Vagina (tissue), 2 donors: ENCODE measurements around the gene USH2A. TPM values are rescaled to one million over a fixed set of nuclear protein-coding genes. Genes with fewer than 3 reads are reported as not detected.
A peak's percentile ranks its signal among the peaks of the same experiment; 100 is the strongest.

Experiments
- DNase-seq, 2 donors: peaks; one replicate each; pipeline ENCODE4 v3.0.0-alpha.2; 2017; ENCODE audit errors: extremely low spot score in 2 of 2
- H3K27ac ChIP-seq: fragments of 200-600 bp; sonication (generic); one replicate; pipeline ENCODE4 v1.5.1; 2019
- H3K27me3 ChIP-seq: fragments of 200-600 bp; sonication (generic); one replicate; pipeline ENCODE4 v1.5.1; 2019
- H3K36me3 ChIP-seq, 2 donors: fragments of 200-600 bp; sonication (generic); one replicate each; pipeline ENCODE4 v1.5.1; 2017 to 2019
- H3K4me1 ChIP-seq: fragments of 200-600 bp; sonication (generic); one replicate; pipeline ENCODE4 v1.5.1; 2019
- H3K4me3 ChIP-seq, 2 donors: fragments of 200-600 bp; sonication (generic); 1 replicate in 1 of 2; 2 replicates in 1 of 2; pipeline ENCODE4 v1.5.1; 2016 to 2019
- H3K9me3 ChIP-seq: fragments of 200-600 bp; sonication (generic); one replicate; pipeline ENCODE4 v1.5.1; 2019
- POLR2A ChIP-seq, 2 donors: fragments of 450-650 bp; IDR thresholded peaks; one replicate each; pipeline ENCODE4 v1.6.1; 2017; ENCODE audit warnings: antibody characterized with exemption in 2 of 2, mild to moderate bottlenecking in 2 of 2, moderate library complexity in 2 of 2
- POLR2AphosphoS5 ChIP-seq, 2 donors: sonication (generic); formaldehyde crosslinking; IDR thresholded peaks; one replicate each; pipeline ENCODE4 v1.9.0; 2017; ENCODE audit warnings: antibody characterized with exemption in 2 of 2, mild to moderate bottlenecking in 2 of 2, low read depth in 1 of 2; ENCODE audit not compliant: insufficient read depth in 1 of 2
- intact Hi-C: fragments of 100-400 bp; cut with DNase I; formaldehyde crosslinking; loops from one replicate; pipeline ENCODE4 v1.15.1; 2023
- total RNA-seq: library from RNA; depleted of rRNA; stranded (reverse); fragments of >200 nt; gene quantifications from one replicate; pipeline ENCODE4 v1.2.3, GENCODE V29; 2016
- TF ChIP-seq, protein P1 (sequence below), 3 experiments: fragments of 450-650 bp in 2 of 3; fragments of 200-600 bp in 1 of 3; sonication (generic) in 1 of 3; IDR thresholded peaks; one replicate each; pipeline ENCODE4 v1.5.1; 2017 to 2019; ENCODE audit warnings: antibody characterized with exemption in 3 of 3, mild to moderate bottlenecking in 2 of 3, moderate library complexity in 2 of 3

Gene USH2A
- total RNA-seq, 1 donor from 2014 or later, result under 0.01 TPM

GRCh38 chr1:215612391-215612790 is 810.9 kb downstream of the USH2A start:
- TF ChIP-seq, protein P1, sequence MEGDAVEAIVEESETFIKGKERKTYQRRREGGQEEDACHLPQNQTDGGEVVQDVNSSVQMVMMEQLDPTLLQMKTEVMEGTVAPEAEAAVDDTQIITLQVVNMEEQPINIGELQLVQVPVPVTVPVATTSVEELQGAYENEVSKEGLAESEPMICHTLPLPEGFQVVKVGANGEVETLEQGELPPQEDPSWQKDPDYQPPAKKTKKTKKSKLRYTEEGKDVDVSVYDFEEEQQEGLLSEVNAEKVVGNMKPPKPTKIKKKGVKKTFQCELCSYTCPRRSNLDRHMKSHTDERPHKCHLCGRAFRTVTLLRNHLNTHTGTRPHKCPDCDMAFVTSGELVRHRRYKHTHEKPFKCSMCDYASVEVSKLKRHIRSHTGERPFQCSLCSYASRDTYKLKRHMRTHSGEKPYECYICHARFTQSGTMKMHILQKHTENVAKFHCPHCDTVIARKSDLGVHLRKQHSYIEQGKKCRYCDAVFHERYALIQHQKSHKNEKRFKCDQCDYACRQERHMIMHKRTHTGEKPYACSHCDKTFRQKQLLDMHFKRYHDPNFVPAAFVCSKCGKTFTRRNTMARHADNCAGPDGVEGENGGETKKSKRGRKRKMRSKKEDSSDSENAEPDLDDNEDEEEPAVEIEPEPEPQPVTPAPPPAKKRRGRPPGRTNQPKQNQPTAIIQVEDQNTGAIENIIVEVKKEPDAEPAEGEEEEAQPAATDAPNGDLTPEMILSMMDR (IDR thresholded peaks at IDR 0.05), result no peak
- TF ChIP-seq POLR2AphosphoS5 (IDR thresholded peaks at IDR 0.05; ENCODE audit: insufficient read depth in 1 of 2, low read depth in 1 of 2), result no peak
- no peak for TF ChIP-seq POLR2A (IDR thresholded peaks at IDR 0.05)
- intact Hi-C loops, result no loop called here
- Histone ChIP-seq H3K27ac (no peak overlapping the region), H3K9me3 (no peaks in the 10 kb centered on the region), H3K4me1 (no peaks in the 10 kb centered on the region), H3K36me3 (peaks cover 0 to 35% of the 10 kb centered on the region in 2 donors), H3K4me3 (no peak overlapping the region), H3K27me3 (no peaks in the 10 kb centered on the region)
- no peak for DNase-seq

- H3K9me3 ChIP-seq, result no peaks in the 10 kb centered on the region
- peaks cover 11% of the 10 kb centered on the region for H3K4me1 ChIP-seq
- no peaks in the 10 kb centered on the region for H3K27me3 ChIP-seq
- H3K4me3 ChIP-seq, result no peak overlapping the region
- intact Hi-C loops, result no loop called here
- no peak for TF ChIP-seq POLR2A (IDR thresholded peaks at IDR 0.05)
- TF ChIP-seq, protein P1 (IDR thresholded peaks at IDR 0.05), result no peak
- TF ChIP-seq POLR2AphosphoS5 (IDR thresholded peaks at IDR 0.05; ENCODE audit: insufficient read depth in 1 of 2, low read depth in 1 of 2), result no peak
- DNase-seq, result no peak
- no peak overlapping the region for H3K27ac ChIP-seq
- H3K36me3 ChIP-seq, result peaks cover 0 to 40% of the 10 kb centered on the region in 2 donors
Observed at GRCh38 chr1:215608646-215609045, 814.6 kb downstream of the USH2A start.

GRCh38 chr1:215607412-215607811 is 815.8 kb downstream of the USH2A start:
- no peak overlapping the region for H3K27ac ChIP-seq
- TF ChIP-seq, protein P1 (IDR thresholded peaks at IDR 0.05), result no peak
- TF ChIP-seq POLR2AphosphoS5 (IDR thresholded peaks at IDR 0.05; ENCODE audit: insufficient read depth in 1 of 2, low read depth in 1 of 2) (no peak), POLR2A (IDR thresholded peaks at IDR 0.05) (no peak)
- intact Hi-C loops, result no loop called here
- H3K4me3 ChIP-seq, result no peak overlapping the region
- H3K9me3 ChIP-seq, result no peaks in the 10 kb centered on the region
- no peaks in the 10 kb centered on the region for H3K27me3 ChIP-seq
- peaks cover 0 to 32% of the 10 kb centered on the region in 2 donors for H3K36me3 ChIP-seq
- peaks cover 11% of the 10 kb centered on the region for H3K4me1 ChIP-seq
- no peak for DNase-seq

DNA sequence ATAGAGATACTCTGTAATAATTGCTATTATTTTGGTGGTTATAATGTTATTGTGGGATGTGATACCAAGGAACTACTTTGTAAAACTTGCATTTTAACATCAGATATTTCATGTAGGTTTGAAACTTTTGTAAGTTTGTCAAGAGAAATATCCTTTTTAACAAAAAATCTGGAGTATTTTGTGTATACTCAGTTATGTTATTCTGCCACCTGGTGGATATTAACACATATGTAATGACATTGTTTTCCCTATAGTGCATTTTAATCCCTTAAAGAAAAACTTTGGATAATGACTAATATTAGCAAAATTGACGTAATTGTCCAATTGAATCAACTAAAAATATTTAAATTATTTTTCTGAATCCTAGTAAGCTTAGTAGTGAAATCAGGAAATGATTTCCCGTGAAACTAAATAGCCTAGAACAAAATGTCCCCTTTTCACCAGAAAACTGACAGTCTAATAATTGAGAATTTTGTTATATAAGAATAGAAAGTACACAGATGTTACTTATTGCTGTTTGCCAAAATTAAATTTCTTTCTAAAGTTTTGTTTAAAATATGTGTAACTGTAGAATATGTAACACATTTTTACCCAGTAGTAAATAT is 816.6 kb downstream of the USH2A start:
- intact Hi-C loops, result no loop called here
- Histone ChIP-seq H3K9me3 (no peaks in the 10 kb centered on the region), H3K4me3 (no peak overlapping the region), H3K27me3 (no peaks in the 10 kb centered on the region), H3K27ac (no peak overlapping the region), H3K36me3 (peaks cover 0 to 27% of the 10 kb centered on the region in 2 donors), H3K4me1 (peaks cover 11% of the 10 kb centered on the region)
- DNase-seq, result no peak
- no peak for TF ChIP-seq POLR2AphosphoS5 (IDR thresholded peaks at IDR 0.05; ENCODE audit: insufficient read depth in 1 of 2, low read depth in 1 of 2)
- TF ChIP-seq, protein P1 (IDR thresholded peaks at IDR 0.05), result peak in 2 of 3 experiments; percentile 8 to 23

- Histone ChIP-seq H3K9me3 (no peaks in the 10 kb centered on the region), H3K36me3 (peaks cover 0 to 21% of the 10 kb centered on the region in 2 donors), H3K4me1 (peaks cover 11% of the 10 kb centered on the region), H3K27me3 (no peaks in the 10 kb centered on the region), H3K27ac (no peak overlapping the region), H3K4me3 (no peak overlapping the region)
- intact Hi-C loops, result no loop called here
- TF ChIP-seq, protein P1 (IDR thresholded peaks at IDR 0.05), result no peak
- TF ChIP-seq POLR2A (IDR thresholded peaks at IDR 0.05) (no peak), POLR2AphosphoS5 (IDR thresholded peaks at IDR 0.05; ENCODE audit: insufficient read depth in 1 of 2, low read depth in 1 of 2) (no peak)
- no peak for DNase-seq
Observed at GRCh38 chr1:215606036-215606435, 817.2 kb downstream of the USH2A start.
